NOMO-1 treated with DMSO at 0.1 percent for 48 hours (cell line): ENCODE data around the gene ITPA.
"Not testable (repeated sequence)": the region's sequence is repeated elsewhere in the genome, so short reads cannot be mapped to it uniquely, and the experiment has no call there.

Experiments used
- DNase-seq: peaks from one replicate; lab custom pipeline; 2025; ENCODE audit not compliant: unreplicated experiment; lab: John Stamatoyannopoulos, UW

ITPA gene

DNA sequence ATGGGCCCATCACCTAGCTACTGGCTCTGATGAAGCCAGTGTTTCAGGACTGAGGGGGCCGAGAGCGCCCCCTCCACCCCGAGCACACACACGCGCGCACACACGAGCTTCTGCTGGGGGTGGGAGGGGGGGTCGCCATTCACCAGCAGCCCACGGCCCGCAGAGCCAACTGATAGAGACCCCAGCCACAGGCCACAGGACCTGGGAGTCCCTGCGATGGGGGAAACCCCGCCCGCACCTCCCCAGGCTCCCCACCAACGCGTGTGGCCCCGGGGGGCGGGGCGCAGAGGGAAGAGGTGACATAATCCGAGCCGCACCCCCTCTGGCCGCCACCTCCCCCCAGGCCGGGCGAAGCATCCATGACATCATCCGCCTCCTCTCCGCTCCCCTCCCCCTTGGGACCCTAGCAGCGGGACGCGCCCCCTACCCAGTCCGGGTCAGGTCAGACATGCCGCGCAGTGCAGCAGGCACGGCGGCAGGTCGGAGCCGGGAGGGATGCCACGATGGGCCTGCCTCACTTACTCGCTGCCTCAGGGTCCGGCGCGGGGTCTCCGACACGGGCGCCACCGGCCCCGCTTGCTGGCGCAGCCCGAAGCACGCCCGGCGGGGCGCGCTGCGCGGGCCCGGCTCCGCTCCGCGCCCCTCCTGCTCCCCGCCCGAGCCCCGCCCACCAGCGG lies 36.2 kb upstream of the ITPA start, which contains the start of gene LZTS3:
TSS of gene LZTS3 (minus strand) at position 617 of the 677 bp plus-strand sequence. CDS start 6,386 bp downstream, outside the sequence.
- DNase-seq: peak; percentile 13

DNA sequence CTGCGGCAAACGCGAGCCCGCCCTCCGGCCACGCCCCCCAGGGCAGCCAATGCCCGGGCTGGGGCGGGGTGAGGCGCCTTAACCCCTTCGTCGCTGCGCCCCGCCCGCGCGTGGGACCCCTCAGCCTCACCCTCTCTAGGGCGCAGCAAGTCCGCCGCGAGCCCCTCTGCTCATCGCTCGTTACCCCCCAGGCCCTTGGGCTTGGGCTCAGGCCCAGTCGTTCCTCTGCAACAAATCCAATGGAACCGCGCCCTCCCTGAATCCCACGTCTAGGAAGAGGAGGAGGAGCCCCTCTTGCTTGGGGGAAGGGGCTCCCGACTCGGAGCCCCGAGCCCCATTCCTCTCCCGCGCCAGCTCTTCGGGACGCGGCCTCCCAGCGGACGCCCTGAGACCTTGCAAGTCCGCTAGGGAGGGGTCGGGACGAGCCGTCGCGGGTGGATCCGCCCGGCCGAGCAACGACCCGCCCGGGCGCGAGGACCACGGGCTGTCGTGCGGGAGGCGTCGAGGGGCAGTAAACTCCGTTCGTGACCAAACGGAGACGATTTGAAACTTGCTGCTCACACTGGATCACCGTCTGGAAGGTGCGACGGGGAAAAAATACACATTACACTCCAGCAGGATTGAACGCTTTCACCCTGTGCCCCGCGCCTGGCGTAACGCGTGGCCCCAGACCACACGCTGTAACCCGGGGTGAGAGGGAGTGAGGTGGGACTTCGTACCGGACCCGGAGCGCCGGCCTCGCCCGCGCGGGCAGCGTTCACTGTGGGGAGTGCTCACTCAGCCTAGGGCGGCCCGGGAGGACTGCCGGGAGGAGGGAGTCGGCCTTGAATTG lies 35.5 kb upstream of the ITPA start:
- DNase-seq: peak; percentile 62

DNA sequence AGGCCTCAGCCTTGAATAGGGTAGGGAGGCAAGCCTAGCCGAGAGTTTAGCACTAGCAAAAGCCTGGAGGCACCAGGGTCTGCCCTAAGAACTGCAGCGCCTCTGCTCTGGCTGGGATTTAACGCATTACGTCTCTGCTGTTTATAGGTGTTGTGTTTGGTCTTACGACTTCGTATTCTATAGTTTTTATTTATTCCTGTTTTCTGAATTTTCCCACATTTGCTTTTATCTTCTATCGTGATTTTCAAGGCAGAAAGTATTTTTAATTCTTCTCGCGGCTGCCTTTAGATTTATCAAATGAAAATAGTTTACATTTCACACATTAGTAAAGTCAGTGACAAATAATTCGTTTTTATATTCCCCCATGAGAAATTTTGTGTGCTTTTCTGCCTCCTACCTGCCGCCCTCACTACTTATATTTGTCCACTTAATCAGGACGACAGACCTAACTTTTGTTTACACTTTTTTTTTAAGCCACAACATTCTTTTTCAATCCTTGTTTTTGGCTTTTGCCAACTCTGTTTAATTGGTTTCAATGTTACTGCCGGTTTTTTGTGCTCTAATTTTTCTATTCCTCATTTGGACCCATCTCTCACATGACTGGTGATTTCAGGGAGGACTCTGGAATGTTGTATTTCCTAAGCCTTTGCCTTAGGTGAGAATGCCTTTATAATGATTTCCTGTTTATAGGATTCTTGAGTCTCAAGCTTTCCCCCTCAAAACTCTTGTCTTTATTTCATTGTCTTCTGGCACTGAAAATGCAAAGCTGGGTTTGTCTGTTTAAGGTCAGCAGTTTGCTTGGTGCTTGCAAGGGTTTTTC lies 34.6 kb upstream of the ITPA start:
- DNase-seq: no peak

DNA sequence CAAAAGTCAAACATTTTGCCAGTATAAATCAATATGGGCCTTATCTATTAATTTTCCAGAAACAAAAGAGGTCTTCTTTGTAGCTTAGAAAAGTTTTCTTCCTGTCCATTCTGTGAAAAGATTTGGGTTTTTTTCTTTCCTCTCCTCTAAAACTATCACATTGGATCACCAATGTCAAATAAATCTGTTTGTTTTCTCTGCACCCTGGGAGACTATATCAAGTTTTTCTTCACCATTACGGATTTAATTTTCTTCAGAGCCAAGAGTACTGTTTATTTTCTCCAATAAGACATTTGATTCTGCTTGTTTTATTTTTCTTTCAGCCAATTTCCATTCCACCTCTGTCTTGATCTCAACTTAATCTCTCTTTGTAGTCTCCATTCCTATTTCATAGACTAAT lies 34.0 kb upstream of the ITPA start:
- DNase-seq: no peak

DNA sequence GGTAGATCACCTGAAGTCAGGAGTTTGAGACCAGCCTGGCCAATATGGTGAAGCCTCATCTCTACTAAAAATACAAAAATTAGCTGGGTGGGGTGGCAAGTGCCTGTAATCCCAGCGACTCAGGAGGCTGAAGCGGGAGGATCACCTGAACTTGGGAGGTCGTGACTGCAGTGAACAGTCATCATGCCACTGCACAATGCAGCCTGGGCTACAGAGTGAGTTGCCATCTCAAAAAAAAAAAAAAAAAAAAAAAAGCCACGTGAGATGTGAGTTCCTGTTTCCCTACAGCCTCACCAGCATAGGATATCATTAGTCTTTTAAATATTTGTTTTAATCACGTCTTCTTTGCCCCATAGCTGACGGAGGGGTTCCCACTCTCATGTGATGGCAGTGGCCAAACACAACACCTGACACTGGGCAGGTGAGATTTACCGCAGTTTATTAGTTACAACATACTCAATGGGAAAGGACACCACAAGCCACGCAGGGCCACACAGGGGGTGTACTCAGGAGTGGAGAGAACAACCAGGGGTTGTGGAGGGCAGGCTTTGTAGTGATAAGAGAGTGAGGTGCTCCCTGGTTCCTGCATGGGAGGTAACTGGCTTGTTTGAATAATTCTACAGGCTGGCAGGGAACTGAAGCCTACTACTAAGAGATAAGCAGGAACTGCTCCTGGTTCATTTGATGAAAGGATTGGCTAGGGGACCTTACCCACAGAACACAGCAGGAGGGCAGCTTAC lies 31.4 kb upstream of the ITPA start:
- no peak for DNase-seq

DNA sequence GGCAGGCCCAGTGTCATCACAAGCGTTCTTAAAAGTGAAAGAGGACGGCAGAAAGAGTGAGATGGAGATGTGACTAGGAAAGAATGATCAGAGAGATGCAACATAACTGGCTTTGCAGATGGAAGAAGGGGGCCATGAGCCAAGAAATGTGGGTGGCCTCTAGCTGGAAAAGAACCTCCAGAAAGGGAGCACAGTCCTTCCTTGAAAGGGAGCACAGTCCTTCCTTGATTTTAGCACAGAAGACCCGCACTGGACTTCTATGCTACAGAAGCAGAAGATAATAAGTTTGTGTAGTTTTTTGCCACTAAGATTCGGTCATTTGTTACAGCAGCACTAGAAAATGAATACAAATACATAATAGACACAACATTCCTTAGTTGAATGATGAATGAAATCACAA lies 29.0 kb upstream of the ITPA start:
- DNase-seq: no peak

DNA sequence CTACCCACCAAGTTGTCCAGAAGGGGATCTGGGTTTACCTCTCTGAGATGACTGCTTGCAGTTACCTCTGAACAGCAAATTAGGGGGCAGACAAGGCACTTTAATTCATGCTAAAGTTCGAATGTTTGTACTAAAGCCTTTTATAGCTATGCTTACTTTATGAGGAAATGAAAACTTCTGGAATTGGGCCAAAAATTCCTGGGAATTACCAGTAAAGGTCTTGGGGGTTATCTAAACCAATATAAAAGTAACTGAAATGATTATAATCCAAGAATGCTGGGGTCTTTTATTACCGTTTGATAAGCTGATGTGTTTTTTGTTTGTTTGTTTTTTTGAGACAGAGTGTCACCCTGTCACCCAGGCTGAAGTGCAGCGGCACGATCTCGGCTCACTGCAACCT lies 28.0 kb upstream of the ITPA start:
- no peak for DNase-seq

DNA sequence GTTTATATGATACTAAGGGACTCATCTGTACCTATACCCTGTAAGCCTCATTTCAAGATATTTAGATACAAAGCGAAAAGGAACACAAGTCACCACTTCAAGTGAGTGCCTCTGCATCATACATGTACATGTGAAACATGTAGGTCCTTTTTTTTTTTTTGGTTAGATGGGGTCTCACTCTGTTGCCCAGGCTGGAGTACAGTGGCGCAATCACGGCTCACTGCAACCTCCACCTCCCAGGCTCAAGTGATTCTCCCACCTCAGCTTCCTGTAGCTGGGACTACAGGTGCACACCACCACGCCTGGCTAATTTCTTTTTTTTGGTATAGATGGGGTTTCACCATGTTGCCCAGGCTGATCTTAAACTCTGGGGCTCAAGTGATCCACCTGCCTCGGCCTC lies 26.9 kb upstream of the ITPA start:
- not testable (repeated sequence) for DNase-seq

DNA sequence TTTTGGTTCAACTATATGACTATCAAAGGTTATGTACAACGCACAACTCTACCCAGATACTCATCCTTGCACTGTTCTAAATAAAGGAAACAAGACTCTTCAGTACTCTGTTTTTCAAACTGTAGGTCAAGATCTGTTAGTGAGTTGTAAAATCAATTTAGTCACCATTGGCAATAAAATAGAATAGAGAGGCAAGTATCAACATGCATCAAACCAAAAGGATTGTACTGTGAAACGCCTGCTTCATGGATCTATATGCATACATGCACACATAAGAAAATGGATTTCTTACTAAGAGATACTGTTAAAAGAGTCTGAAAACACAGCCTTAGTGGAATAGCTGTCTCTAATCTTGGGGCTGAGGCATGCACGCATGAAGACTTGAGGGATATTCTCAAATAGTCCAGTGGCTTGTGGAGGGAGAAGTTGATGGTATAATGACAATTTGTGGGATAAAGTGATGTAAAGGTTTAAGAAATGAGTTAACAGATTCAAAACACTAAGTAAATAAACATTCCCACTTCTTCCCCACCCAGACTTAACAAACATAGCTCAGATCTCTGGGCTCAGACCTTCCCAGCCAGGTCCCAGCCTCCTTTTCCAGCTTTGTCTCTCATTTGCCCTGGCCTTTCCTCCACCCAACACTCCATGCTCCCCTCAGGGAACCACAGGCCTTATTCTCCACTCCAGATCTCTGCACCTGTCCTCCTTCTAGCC lies 25.2 kb upstream of the ITPA start:
- DNase-seq: no peak

DNA sequence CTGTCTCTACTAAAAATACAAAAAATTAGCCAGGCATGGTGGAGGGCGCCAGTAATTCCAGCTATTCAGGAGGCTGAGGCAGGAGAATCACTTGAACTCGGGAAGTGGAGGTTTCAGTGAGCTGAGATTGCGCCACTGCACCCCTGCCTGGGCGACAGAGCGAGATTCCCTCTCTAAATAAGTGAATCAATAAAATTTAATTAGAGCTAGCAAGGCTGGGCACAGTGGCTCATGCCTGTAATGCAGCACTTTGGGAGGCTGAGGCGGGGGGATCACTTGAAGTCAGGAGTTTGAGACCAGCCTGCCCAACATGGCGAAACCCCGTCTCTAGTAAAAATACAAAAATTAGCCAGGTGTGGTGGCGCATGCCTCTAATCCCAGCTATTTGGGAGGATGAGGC lies 21.4 kb upstream of the ITPA start:
- not testable (repeated sequence) for DNase-seq

DNA sequence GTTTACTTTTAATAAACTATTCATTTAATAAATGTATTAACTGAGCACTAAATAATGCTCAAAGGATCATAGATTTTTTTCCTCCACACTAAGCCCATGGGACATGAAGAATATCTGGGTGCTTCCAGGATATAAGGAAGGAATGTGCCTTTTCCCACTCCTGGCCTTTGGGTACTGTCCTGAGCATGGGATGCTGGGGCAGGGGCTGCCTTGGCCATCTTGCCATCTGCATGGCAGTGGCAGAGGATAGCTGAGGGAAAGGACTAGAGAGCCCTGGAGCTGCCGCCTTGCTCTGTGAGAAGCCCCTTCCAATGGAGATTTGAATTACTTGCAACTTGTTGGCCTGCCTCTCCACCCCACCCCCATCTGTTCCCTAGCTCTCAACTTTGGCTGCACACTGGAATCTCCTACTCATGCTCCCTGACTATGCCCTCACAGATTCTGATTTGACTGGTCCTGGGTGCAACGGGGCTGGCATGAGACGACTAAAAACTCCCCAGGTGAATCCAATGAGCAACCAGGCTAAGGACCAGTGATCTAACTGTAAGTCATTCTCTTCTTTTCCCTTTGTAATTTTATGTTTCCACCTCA lies 20.4 kb upstream of the ITPA start:
- no peak for DNase-seq

DNA sequence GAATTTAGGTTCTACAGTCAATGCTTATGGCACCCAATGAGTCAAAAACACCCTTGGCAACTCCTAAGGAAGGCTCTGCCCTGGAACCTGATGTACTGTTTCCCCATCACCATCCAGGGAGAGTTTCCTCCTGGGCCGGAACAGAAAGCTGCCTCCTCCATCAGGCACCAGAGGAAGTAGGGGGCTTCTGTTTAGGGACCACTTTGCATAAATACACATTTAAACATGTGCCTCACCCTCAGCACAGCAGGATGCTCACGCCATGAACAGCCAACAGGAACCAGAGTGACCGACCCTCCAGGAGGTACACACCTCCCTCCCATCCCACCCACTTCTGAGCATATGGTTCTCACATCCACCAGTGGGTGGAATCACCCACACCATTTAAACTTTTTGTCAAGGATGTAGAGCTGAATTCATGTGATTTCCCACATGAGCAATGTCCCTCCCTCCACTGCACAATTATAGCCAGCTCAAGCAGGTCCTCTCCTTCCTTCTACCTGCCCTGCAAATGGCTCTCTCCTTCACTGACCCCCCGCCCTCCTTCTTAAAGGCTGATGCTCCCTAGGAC lies 19.7 kb upstream of the ITPA start:
- no peak for DNase-seq

DNA sequence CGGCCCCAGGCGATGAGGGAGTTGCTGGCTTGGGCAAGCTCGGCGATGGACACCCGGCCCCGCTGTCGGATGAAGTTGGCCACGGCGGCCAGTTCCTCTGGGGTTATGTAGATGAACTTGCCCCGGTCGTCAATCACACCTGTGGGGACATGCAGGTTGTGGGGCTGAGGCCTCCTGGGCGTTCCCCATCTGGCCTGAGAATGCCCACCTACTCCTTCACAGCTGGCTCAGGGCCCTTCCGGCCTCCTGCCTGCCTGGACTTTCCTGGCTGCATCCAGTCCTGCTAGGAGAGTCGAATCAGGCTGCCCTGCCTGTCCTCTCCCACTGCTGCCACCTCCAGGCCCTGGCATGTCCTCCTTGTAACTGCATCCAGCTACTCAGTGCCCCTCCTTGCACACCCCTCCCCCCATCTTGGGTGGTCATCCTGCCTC lies 18.6 kb upstream of the ITPA start:
- DNase-seq: no peak

DNA sequence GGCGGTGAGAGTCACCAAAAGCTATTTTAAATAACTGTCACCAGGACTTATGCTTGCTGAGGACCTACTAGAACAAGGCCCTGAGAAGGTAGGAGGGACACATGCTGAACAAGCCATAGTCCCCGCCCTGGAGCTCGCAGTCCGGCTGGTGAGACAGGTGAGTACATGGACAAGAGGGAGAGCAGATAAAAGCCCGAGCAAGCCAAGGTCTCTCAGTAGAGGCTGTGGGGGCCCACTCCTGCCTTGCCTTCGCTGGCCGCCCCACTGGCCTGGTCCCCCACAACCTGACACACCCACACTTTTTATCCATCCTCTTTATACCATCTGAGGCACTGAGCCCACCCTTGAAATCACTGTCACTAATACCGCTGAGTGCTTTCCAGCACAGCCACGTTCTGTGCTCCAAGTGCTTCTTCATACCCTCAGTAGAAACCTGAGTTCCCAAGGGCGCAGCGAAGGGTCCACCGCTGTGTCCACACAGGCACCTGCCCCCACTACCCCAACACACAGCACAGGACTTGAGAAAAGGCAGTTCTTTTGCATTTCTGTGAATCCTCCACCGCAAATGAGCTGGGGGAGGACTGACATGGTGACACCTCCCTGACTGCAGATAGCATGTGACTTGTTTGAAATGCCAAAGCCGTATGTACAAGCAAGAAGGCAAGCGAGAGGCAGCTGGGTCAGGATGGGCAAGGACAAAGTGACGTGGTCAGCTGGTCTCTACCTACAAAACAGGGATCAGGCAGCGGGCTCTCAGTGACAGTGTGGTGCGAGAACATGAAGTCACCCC lies 16.9 kb upstream of the ITPA start:
- DNase-seq: no peak

DNA sequence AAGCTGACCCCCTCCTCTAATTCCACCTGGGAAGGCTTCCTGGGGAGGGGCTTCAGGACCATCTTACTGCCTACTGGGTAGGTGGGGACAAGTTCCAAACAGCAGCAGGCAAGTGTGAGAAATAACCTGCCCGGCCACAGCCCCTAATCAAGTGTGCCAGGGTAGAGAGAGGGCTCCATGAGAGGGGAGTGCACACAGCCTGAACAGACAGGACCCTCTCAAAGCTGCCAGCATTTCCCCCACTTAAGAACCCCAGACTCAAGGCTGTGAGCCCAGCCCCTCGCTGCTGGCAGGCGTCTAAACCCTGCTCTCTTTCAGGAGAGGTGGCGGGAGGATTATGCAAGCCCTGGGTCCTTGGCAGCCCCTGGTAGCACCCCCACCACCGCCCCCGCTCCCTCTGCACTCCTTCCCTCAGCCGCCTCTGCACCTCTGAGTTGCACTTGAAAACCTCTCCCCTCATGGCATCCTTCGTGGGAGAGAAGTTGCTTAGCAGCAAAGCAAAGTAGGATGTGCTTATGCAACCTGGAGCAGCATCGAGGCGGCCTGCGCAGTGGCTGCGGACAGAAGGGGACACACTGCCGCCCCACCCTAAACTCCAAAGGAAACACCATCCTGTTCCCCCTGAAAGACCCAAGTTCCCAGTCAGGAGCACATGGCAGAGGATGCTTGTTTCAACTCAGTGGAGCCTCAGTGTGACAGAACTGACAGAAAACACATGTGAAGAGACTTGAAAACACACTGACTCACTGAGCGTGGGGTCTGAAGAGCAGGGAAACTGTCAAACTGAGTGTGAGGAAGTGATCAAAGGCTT lies 15.3 kb upstream of the ITPA start:
- DNase-seq: no peak

DNA sequence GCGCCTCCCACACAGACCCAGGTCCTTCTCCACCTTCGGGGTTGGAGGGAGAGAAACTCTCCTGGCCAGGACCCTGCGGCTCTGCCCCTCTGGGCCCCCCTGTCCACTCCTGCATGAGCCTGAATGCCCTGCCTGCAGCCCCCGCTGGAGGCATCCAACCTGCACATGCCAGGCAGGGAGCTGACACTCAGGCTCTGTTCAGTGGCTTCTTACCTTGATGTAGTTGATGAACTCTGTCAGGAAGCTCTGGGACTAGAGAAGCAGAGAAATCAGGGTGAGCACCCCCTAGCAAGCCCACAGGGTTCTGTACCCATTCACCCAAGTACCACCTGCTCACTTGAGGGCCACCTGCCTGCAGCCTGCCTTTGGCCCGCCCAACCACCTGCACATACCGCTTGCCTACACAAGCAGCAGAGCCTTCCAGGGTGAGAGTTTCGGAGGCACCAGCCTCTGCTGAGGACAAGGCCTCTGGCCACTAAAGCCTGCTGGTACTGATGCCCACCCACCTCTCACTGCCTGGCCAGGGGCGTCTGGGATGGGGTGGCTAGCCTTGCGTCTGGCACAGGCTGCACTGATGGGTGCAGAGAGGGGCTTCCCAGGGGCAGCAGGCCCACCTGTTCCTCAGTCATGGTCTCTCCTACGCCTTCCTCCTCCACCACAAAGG lies 14.5 kb upstream of the ITPA start:
- no peak for DNase-seq

DNA sequence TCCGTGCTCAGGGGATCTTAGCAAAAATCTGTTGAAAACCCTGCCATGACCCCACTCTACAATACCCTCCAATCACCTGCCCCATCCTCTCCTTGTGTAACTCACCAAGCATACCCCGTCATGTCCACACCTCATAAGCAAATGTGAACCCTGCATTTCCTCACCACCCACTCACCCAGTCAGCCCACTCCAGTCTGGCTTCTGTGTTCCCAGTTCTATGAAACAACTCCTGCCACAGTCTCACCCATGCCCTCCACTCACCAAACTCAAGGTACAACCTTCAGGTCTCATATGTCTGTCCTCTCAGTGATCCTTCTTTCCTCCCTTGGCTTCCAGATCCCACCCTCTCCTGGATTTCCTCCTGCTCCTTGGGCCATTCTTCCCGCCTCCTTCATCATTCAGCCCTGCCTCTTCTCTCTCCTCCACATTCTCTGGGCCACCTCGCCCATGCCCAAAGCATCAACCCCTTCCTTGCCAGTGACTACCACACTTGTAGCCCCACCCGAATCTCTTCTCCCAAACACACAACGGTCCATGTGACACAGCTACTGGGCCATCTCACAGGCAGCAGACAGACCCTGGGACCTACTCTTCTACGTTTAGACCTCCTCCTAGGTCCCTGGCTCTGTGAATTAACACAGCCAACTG lies 13.6 kb upstream of the ITPA start:
- no peak for DNase-seq
